HepG2 (cell line): Measurements from ENCODE around the gene PRKCB. TPM values are rescaled to one million over a fixed set of nuclear protein-coding genes. Genes with fewer than 3 reads are reported as not detected.

Source experiments
- ATAC-seq: fragments of 200-7000 bp; cut with Tn5 transposase; 3 replicates; pipeline ENCODE4 v1.9.1; 2020; ENCODE audit warnings: mild to moderate bottlenecking, moderate library complexity
- BruUV-seq: library from RNA; stranded (reverse); fragments of 400-500 nt; replicated peaks from 2 replicates; lab custom pipeline; 2021; lab: Mats Ljungman, UMichigan
- CTCF ChIA-PET: fragments of 300-600 bp; formaldehyde crosslinking; extraction: SDS; loops from one replicate; lab custom pipeline; 2021; ENCODE audit warnings: low total read pairs, inconsistent platforms, low intra/inter-chr PET ratio; lab: Yijun Ruan, JAX
- POLR2A ChIA-PET: fragments of 350-600 bp; sonication (Branson Sonifier 250); formaldehyde crosslinking; loops from one replicate; lab custom pipeline; 2020; ENCODE audit warnings: antibody characterized with exemption, inconsistent platforms; lab: Yijun Ruan, JAX
- DNase-seq: peaks from one replicate; pipeline ENCODE4 v3.0.0-alpha.2; 2015; ENCODE audit warnings: low spot score
- FAIRE-seq: peaks from 3 replicates; lab custom pipeline; 2011; peaks lifted over from hg19 to GRCh38; lab: Jason Lieb, UNC
- H2AFZ ChIP-seq: one replicate; pipeline ENCODE4 v1.6.1; 2011; ENCODE audit warnings: low read length, inconsistent platforms
- H3K27ac ChIP-seq: fragments of 300-600 bp; 3 replicates; pipeline ENCODE4 v1.8.0; 2011; ENCODE audit warnings: mixed run types, mild to moderate bottlenecking, mixed read lengths, low read length, inconsistent platforms; ENCODE audit not compliant: insufficient read depth; ENCODE audit errors: extremely low read length
- H3K27me3 ChIP-seq, 2 experiments: fragments of 200-600 bp in 1 of 2; 2 replicates in 1 of 2; 3 replicates in 1 of 2; pipeline versions ENCODE4 v1.6.0 to v1.8.0; 2011; ENCODE audit warnings: low read length in 2 of 2, mild to moderate bottlenecking in 2 of 2, moderate library complexity in 2 of 2, inconsistent platforms in 1 of 2; ENCODE audit not compliant: insufficient read depth in 2 of 2, control insufficient read depth in 1 of 2
- H3K36me3 ChIP-seq, 2 experiments: fragments of 200-600 bp in 1 of 2; replicated peaks in 1 of 2; 2 replicates in 1 of 2; 3 replicates in 1 of 2; pipeline versions ENCODE4 v1.5.1 to v1.8.0; 2011; ENCODE audit warnings: low read length in 2 of 2, inconsistent platforms in 1 of 2; ENCODE audit not compliant: insufficient read depth in 2 of 2, control insufficient read depth in 1 of 2
- H3K4me1 ChIP-seq: 2 replicates; pipeline ENCODE4 v1.5.1; 2012; ENCODE audit warnings: low read length, inconsistent platforms; ENCODE audit not compliant: insufficient read depth
- H3K4me2 ChIP-seq: 2 replicates; pipeline ENCODE4 v1.6.0; 2011; ENCODE audit warnings: low read depth, low read length, inconsistent platforms
- H3K4me3 ChIP-seq, 3 experiments: fragments of 200-600 bp in 1 of 3; sonication (generic), shearing (Covaris generic) in 1 of 3; replicated peaks in 1 of 3; 2 replicates each; pipeline ENCODE4 v1.5.1; 2011 to 2016; ENCODE audit warnings: low read length in 3 of 3, inconsistent platforms in 2 of 3, low read depth in 2 of 3, mild to moderate bottlenecking in 2 of 3, control low read depth in 1 of 3, mixed read lengths in 1 of 3; ENCODE audit not compliant: insufficient read depth in 1 of 3
- H3K79me2 ChIP-seq: one replicate; pipeline ENCODE4 v1.6.1; 2011; ENCODE audit warnings: low read length, inconsistent platforms; ENCODE audit not compliant: insufficient read depth
- H3K9ac ChIP-seq: 2 replicates; pipeline ENCODE4 v1.6.0; 2011; ENCODE audit warnings: mild to moderate bottlenecking, low read depth, low read length, inconsistent platforms; ENCODE audit not compliant: insufficient read depth
- H3K9me3 ChIP-seq: 2 replicates; pipeline ENCODE4 v1.5.1; 2012; ENCODE audit warnings: mild to moderate bottlenecking, low read length
- H4K20me1 ChIP-seq: 2 replicates; pipeline ENCODE4 v1.6.0; 2011; ENCODE audit warnings: inconsistent platforms, mild to moderate bottlenecking, low read length, moderate library complexity; ENCODE audit not compliant: insufficient read depth
- ADNP ChIP-seq: sonication (generic); formaldehyde crosslinking; IDR thresholded peaks from 2 replicates; pipeline ENCODE4 v1.4.0; 2020; ENCODE audit warnings: missing genetic modification reagents
- ATF7-NPFF ChIP-seq: sonication (generic); formaldehyde crosslinking; IDR thresholded peaks from 2 replicates; pipeline ENCODE4 v1.8.1; 2023; ENCODE audit warnings: mild to moderate bottlenecking, low read depth, missing genetic modification reagents, moderate library complexity
- CC2D1A ChIP-seq: sonication (generic); formaldehyde crosslinking; IDR thresholded peaks from 2 replicates; pipeline ENCODE4 v1.8.1; 2023; ENCODE audit warnings: mild to moderate bottlenecking, missing genetic modification reagents
- FOXJ3 ChIP-seq: sonication (generic); formaldehyde crosslinking; IDR thresholded peaks from 2 replicates; pipeline ENCODE4 v1.4.0; 2020; ENCODE audit warnings: missing genetic modification reagents, mild to moderate bottlenecking, borderline replicate concordance
- HNF4A ChIP-seq: sonication (generic); formaldehyde crosslinking; IDR thresholded peaks from 2 replicates; pipeline ENCODE4 v1.4.0; 2020; ENCODE audit warnings: missing genetic modification reagents
- JUNB ChIP-seq: sonication (generic); formaldehyde crosslinking; IDR thresholded peaks from 2 replicates; pipeline ENCODE4 v1.8.0; 2022; ENCODE audit warnings: missing genetic modification reagents, mild to moderate bottlenecking, borderline replicate concordance
- LCORL ChIP-seq, 2 experiments: fragments of 450-650 bp in 1 of 2; sonication (generic) in 1 of 2; formaldehyde crosslinking in 1 of 2; IDR thresholded peaks; 2 replicates each; pipeline versions ENCODE4 v1.5.0 to v1.6.1; 2017 to 2020; ENCODE audit warnings: antibody characterized with exemption in 1 of 2, missing genetic modification reagents in 1 of 2
- MAFK ChIP-seq, 2 experiments: IDR thresholded peaks in 1 of 2; conservative IDR thresholded peaks in 1 of 2; 2 replicates each; pipeline ENCODE4 v1.6.1; 2011; ENCODE audit warnings: improper control_type of control experiment in 2 of 2, low read length in 2 of 2
- TOPORS ChIP-seq: sonication (generic); formaldehyde crosslinking; IDR thresholded peaks from 2 replicates; pipeline ENCODE4 v1.8.0; 2023; ENCODE audit warnings: mild to moderate bottlenecking, missing genetic modification reagents
- ZNF260 ChIP-seq: sonication (generic); formaldehyde crosslinking; IDR thresholded peaks from 2 replicates; pipeline ENCODE4 v1.4.0; 2020; ENCODE audit warnings: missing genetic modification reagents, low read depth, mild to moderate bottlenecking, borderline replicate concordance
- ZNF30 ChIP-seq: sonication (generic); formaldehyde crosslinking; IDR thresholded peaks from 2 replicates; pipeline ENCODE4 v1.5.0; 2020; ENCODE audit warnings: mild to moderate bottlenecking, missing genetic modification reagents
- ZNF333 ChIP-seq: sonication (generic); formaldehyde crosslinking; IDR thresholded peaks from 2 replicates; pipeline ENCODE4 v1.4.0; 2020; ENCODE audit warnings: mild to moderate bottlenecking, missing genetic modification reagents, borderline replicate concordance
- ZNF557 ChIP-seq: sonication (generic); formaldehyde crosslinking; IDR thresholded peaks from 2 replicates; pipeline ENCODE4 v1.4.0; 2020; ENCODE audit warnings: missing genetic modification reagents
- ZNF567 ChIP-seq: sonication (generic); formaldehyde crosslinking; IDR thresholded peaks from 2 replicates; pipeline ENCODE4 v1.8.1; 2023; ENCODE audit warnings: mild to moderate bottlenecking, missing genetic modification reagents, borderline replicate concordance
- WGBS: methylation state at CpG from one replicate; pipeline ENCODE4 v1.1.6; 2017; ENCODE audit warnings: low lambda C conversion rate; 5-methylcytosine and 5-hydroxymethylcytosine counted together
- in situ Hi-C: cut with HindIII; loops from 2 replicates; pipeline ENCODE4 v1.10.0; 2017; ENCODE audit warnings: low pct_unique_long_range_greater_than_20kb; ENCODE audit not compliant: extremely low pct_ligation_motif_present
- intact Hi-C: fragments of 100-400 bp; cut with micrococcal nuclease; formaldehyde crosslinking; loops from one replicate; pipeline ENCODE4 v1.10.0; 2022; ENCODE audit not compliant: unreplicated experiment
- polyA plus RNA-seq, 8 experiments: library from polyadenylated mRNA; depleted of rRNA in 3 of 8; stranded (reverse) in 7 of 8; unstranded in 1 of 8; fragments of >200 nt; fragmentation: Illumina TruSeq in 4 of 8; extraction: Trizol in 4 of 8; gene quantifications; 2 replicates each; pipeline versions ENCODE4 v1.2.1 to v1.2.3, GENCODE V29; 2011 to 2016; ENCODE audit warnings: low read depth in 4 of 8, missing spikeins in 1 of 8, mixed read lengths in 1 of 8; ENCODE audit not compliant: insufficient read depth in 1 of 8
- total RNA-seq, 5 experiments: library from RNA; depleted of rRNA; stranded (reverse); fragments of >200 nt; fragmentation: Illumina TruSeq; extraction: Trizol; gene quantifications; 2 replicates each; pipeline ENCODE4 v1.2.3, GENCODE V29; 2016; ENCODE audit warnings: low read depth in 1 of 5
- TF ChIP-seq, protein P1 (sequence below): sonication (generic); formaldehyde crosslinking; IDR thresholded peaks from 2 replicates; pipeline ENCODE4 v1.5.0; 2020; ENCODE audit warnings: mild to moderate bottlenecking, missing genetic modification reagents
- TF ChIP-seq, protein P2 (sequence below): sonication (generic); formaldehyde crosslinking; IDR thresholded peaks from 2 replicates; pipeline ENCODE4 v1.8.1; 2023; ENCODE audit warnings: mild to moderate bottlenecking, moderate library complexity, missing genetic modification reagents

Gene PRKCB
- total and polyA plus RNA-seq, 2 of the 13 experiments (the other 11 are each of a cell fraction or from before 2014, with no cell fraction given), result 0.01 TPM; not detected in 1

- ChIA-PET POLR2A (no interaction called here), CTCF (no interaction called here)
- Histone ChIP-seq H3K27ac (no peak overlapping the region), H4K20me1 (no peaks in the 10 kb centered on the region), H3K4me3 (no peak overlapping the region), H3K36me3 (no peaks in the 10 kb centered on the region), H3K9me3 (no peaks in the 10 kb centered on the region), H3K4me2 (no peak overlapping the region), H3K9ac (no peak overlapping the region), H3K27me3 (peaks cover 0 to 22% of the 10 kb centered on the region in 2 experiments; a peak in 3 of 5 replicates), H3K4me1 (peaks cover 12% of the 10 kb centered on the region), H2AFZ (no peak overlapping the region), H3K79me2 (no peaks in the 10 kb centered on the region)
- ATAC-seq (no peak), DNase-seq (no peak), FAIRE-seq (no peak)
- BruUV-seq, result no TSS peak
- in situ Hi-C loops (no loop called here), intact Hi-C loops (no loop called here)
- 2% methylated on average over 2 of the region's 2 CpGs for WGBS
- TF ChIP-seq ZNF260 (CRISPR knock-in tag) (no peak), LCORL (IDR thresholded peaks at IDR 0.05) (no peak), LCORL (CRISPR knock-in tag; IDR thresholded peaks at IDR 0.05) (no peak), ZNF567 (CRISPR knock-in tag) (no peak), MAFK (conservative IDR thresholded peaks at IDR 0.05 in 1 of 2, IDR thresholded peaks at IDR 0.05 in 1 of 2; ENCODE audit: low read length in 2 of 2) (no peak)
These were observed 24.0 kb downstream of the PRKCB start for GRCh38 chr16:23859713-23860269.

DNA sequence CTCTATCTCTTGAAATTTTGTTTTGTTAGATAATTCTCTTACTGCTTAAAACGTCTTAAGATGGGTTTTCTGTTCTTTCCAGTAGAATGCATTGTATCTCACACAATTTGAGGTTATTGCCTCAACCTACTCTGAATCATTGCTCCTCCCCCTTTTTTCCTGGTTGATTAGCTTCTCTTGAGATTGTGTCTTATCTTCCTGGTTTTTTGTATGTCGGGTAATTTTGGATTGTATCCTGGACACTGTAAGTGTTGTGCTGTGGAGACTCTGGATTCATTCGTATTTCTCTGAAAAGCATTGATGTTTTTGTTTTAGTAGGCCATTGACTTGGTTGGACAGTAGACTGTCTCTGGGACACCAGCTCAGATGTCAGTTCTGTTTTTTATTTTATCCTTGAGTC, 26.1 kb downstream of the PRKCB start:
- no peak overlapping the region for H3K27ac ChIP-seq
- H3K36me3 ChIP-seq, result no peaks in the 10 kb centered on the region
- H3K9ac ChIP-seq, result no peak overlapping the region
- no peaks in the 10 kb centered on the region for H3K9me3 ChIP-seq
- H2AFZ ChIP-seq, result no peak overlapping the region
- H3K4me1 ChIP-seq, result peaks cover 12% of the 10 kb centered on the region
- no peak overlapping the region for H3K4me3 ChIP-seq
- H3K4me2 ChIP-seq, result no peak overlapping the region
- no peaks in the 10 kb centered on the region for H3K79me2 ChIP-seq
- no TSS peak for BruUV-seq
- DNase-seq (no peak), FAIRE-seq (no peak), ATAC-seq (no peak)
- intact Hi-C loops, result no loop called here
- no peaks in the 10 kb centered on the region for H4K20me1 ChIP-seq
- ChIA-PET CTCF (no interaction called here), POLR2A (no interaction called here)
- peaks cover 0 to 22% of the 10 kb centered on the region in 2 experiments; a peak in 3 of 5 replicates for H3K27me3 ChIP-seq
- in situ Hi-C loops, result no loop called here
- WGBS, result 9% methylated on average over 3 of the region's 3 CpGs
- TF ChIP-seq TOPORS (CRISPR knock-in tag) (no peak), ZNF30 (CRISPR knock-in tag) (no peak), ZNF333 (CRISPR knock-in tag) (no peak), ZNF557 (CRISPR knock-in tag) (no peak), ATF7-NPFF (CRISPR knock-in tag) (no peak), HNF4A (CRISPR knock-in tag) (no peak), JUNB (CRISPR knock-in tag) (no peak), CC2D1A (CRISPR knock-in tag) (no peak), ADNP (no peak), FOXJ3 (no peak)
- TF ChIP-seq, protein P1, sequence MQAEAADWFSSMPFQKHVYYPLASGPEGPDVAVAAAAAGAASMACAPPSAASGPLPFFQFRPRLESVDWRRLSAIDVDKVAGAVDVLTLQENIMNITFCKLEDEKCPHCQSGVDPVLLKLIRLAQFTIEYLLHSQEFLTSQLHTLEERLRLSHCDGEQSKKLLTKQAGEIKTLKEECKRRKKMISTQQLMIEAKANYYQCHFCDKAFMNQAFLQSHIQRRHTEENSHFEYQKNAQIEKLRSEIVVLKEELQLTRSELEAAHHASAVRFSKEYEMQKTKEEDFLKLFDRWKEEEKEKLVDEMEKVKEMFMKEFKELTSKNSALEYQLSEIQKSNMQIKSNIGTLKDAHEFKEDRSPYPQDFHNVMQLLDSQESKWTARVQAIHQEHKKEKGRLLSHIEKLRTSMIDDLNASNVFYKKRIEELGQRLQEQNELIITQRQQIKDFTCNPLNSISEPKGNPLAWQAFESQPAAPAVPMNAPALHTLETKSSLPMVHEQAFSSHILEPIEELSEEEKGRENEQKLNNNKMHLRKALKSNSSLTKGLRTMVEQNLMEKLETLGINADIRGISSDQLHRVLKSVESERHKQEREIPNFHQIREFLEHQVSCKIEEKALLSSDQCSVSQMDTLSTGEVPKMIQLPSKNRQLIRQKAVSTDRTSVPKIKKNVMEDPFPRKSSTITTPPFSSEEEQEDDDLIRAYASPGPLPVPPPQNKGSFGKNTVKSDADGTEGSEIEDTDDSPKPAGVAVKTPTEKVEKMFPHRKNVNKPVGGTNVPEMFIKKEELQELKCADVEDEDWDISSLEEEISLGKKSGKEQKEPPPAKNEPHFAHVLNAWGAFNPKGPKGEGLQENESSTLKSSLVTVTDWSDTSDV (CRISPR knock-in tag), result no peak
- TF ChIP-seq, protein P2, sequence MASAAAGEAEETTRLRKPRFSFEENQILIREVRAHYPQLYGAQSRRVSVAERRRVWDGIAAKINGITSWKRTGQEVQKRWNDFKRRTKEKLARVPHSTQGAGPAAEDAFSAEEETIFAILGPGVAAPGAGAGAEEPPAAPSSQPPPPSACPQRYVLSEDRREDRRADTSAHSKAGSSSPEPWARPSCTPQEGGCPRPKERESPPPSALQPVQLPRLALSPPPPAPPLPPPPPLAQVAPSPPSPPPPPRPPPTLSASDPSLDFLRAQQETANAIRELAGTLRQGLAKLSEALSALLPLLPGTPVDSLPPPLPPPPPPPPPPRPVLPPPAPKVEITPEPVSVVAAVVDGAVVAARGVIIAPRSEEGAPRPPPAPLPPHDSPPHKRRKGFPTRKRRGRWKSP (CRISPR knock-in tag), result no peak
